ENCODE data around the gene PDE4D. TPM values are rescaled to one million over a fixed set of nuclear protein-coding genes. Genes with fewer than 3 reads are reported as not detected.

The PDE4D gene
- polyA plus RNA-seq, 1 donor, result 40.4 TPM

- DNase-seq (ENCODE audit: low read depth), result no peak
Measured at GRCh38 chr5:59838989-59839388, 54.5 kb downstream of the PDE4D start.

GRCh38 chr5:59838067-59838466, 55.5 kb downstream of the PDE4D start:
- DNase-seq (ENCODE audit: low read depth), result no peak

DNA sequence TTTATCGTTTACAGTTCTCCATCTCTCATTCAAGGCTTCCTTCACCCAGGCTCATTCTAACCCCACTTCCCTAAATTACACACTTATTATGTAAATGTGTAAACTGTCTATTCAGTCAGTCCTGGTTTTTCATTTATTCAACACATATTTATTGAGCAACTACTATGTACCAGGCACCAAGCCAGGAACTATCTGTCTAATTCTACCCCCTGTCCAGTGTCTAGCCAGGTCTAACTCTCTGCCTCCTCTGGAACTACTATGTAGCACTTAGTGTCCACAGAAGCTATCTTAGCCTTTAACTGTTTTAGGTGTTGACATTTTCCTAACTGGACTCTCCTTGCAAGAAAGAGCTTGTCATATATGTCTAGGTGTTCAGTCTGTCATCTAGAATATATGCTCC, 56.5 kb downstream of the PDE4D start:
- DNase-seq (ENCODE audit: low read depth), result no peak

DNA sequence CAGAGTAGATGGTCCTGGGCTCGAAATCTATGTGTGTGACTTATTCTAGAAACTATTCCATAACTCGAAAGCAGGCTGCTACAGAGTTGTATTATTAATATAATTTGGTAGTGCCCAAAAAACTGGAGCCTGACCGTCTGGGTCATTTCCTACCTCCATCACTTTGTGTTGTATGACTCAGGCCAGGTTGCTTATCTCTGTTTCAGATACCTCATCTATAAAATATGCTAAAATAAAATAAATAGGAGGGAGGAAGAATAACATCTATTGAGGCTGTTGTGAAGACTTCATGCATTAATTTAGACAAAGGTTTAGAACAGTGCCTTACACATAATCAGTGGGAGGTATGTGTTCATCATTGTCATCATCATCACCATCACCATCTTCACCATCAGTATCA, 57.7 kb downstream of the PDE4D start:
- DNase-seq (ENCODE audit: low read depth), result no peak

GRCh38 chr5:59833448-59833847, 60.1 kb downstream of the PDE4D start:
- no peak for DNase-seq (ENCODE audit: low read depth)

DNA sequence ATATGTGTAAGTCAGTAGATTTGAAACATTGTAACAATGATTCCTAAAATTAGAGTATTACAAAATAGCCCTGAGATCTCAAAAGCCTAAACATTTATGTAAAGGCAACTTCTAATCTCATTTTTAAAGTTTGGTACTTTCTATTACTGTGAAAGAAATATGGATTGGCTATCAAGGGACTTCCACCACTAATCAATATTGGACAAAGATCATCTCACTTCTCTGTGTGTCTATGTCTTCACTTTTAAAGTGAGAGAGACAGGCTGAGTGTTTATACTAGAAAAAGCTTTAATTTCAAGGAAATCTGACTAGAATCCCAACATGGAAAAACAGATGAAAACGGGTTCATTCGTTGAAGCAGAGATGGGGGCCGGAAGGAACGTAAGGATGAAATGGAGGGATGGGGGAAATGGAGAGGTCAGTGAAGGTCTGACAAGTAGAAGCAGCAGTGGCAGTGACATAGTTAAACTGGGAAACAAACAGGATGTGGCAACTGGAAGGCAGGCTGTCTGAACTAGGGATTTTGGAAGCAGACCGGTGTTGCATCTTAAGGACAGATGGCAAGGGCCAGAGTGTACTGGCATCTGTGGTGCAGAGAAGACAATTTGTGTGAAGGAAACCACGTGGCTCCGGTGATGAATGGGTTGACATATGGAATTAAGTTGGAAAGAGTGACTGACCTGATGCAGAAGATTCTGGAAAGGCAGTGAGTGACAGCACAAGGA, 60.8 kb downstream of the PDE4D start:
- DNase-seq (ENCODE audit: low read depth), result no peak

- no peak for DNase-seq (ENCODE audit: low read depth)
Measured at GRCh38 chr5:59831326-59832010, 62.1 kb downstream of the PDE4D start.

GRCh38 chr5:59830536-59831200, 62.9 kb downstream of the PDE4D start:
- DNase-seq (ENCODE audit: low read depth), result no peak

GRCh38 chr5:59829922-59830321, 63.6 kb downstream of the PDE4D start:
- no peak for DNase-seq (ENCODE audit: low read depth)

DNA sequence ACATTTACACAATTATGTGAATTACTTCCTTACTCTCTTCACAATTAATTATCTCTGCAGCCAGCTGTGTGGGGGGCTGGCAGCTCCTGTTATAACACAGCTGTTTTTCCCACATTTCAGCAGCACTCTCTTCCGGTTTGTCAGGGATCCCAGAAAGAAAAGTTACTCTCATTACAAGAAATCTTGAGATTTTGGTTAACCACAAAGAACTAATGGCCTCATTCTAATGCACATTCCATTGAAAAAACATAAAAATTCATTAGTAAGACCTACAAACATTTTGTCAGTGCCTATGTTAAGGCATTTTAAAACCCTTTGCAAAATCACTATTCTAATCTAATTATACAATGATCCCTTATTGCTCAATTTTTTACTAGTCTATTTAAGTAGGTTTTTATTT, 64.1 kb downstream of the PDE4D start:
- DNase-seq (ENCODE audit: low read depth), result peak; percentile 8

DNA sequence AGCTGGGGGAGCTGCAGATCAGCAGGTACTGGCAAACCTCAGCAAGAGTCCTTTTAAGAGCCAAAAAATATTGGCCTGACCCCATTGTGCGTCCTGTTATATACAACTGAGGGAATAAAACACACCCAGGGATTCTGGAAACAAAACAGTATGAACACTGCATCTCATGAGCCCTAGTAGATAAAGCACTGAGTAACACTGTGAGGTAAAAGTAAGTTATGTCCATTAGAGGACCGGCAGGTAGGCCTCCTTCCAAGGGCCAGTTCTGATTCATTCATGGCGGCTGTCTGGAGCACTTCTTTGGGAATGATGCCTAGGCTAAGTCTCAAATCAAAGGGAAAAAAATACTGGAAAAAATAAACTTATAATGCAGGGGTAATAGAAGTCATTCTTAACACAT, 64.9 kb downstream of the PDE4D start:
- DNase-seq (ENCODE audit: low read depth), result no peak

DNA sequence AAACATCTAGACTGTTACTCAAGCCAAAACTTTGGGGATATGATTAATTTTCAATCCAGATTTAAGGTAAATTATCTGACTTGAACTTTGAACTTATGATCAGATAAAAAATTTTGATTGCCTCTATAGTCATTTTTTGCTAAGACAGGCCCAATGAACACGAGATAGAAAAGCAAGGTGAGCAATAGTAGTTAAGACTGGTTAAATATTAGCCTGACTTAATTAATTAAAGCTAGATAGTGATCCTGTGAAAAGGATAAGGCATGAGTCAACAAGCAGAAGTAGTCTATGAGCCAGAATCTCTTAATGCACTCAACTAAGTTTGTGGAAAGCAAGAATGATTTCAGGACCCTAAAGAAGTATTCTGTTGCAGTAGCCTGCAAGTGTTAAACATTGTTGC, 66.5 kb downstream of the PDE4D start:
- no peak for DNase-seq (ENCODE audit: low read depth)

DNA sequence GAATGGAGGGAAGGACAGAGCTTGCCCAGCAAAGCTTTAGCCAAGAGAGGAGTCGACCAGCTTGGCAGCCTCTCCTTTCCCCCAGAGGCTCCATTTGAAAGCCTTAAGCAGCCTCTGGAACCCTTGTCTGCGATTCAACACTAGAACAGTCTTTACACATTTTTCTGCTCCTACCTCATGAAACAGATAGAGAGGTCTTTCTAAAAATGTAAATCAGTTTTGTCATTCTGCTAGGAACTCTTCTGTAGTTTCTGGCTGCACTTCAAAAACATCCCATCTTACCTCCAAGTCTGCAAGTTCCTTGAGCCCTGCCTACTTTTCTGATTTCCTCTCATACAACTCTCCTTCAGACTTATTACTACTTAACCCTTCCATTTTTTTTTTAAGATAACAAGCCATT, 70.1 kb downstream of the PDE4D start:
- no peak for DNase-seq (ENCODE audit: low read depth)

DNA sequence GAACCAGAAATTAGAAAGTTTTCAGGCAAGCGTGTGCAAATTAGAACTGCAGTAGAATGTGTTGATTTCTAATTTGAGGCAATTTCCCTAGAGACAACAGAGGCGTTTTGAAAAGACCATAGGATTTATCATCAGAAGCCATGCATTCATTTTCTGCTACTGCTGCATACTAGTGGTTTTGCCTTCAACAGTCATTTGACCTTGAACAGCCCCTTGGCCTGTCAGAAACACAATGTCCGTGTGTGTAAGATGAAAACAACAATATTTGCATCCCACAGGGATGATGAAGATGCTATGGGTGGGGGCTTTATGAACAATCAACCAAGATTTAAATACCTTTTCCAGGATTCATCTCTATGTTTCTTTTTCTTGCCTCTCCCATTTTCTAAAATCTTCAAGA, 73.7 kb downstream of the PDE4D start:
- no peak for DNase-seq (ENCODE audit: low read depth)

DNA sequence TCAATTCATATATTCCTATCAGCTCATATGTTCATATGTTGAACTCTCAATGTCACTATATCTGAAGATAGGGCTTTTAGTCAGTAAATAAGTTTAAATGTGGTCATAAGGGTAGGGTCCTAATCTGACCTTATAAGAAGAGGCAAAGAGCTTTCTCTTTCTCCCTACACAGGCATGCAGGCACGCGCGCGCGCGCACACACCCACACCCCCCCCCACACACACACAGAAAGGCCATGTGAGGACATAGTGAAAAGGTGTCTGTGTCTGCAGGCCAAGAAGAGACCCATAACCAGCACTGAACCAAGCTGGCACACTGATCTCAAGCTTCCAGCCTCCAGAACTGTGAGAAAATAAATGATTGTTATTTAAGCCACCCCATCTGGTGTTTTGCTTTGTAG, 76.0 kb downstream of the PDE4D start:
- no peak for DNase-seq (ENCODE audit: low read depth)

DNA sequence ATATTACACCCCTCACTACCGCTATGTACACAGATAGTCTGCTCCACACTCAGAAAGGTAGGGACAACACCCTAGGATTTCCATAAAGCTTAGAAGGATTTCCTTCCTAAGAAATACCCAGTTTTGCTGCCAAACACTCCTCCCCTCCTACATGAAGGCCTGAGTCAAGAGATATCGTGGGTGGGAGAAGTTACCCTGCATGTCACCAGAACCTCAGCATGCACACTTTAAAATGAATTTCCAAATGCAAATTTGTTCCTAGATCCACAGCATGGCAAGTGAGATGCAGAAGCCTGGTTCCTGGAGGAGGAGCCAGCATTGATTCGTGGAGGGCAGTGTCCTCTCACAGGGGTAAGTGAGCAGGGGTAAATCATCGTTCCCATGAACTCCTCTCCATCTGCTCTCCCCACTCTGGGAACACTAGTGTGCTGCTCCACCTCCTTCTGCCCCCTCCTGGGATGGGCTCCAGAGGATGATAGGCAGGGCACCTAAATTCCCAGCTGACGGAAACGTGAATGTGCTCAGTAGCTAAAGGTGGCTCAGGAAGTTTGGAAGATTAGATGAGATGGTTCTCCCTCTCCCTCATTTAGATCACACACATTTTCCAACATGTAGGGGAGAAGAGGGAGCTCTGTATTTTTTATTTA, 76.7 kb downstream of the PDE4D start:
- no peak for DNase-seq (ENCODE audit: low read depth)

DNA sequence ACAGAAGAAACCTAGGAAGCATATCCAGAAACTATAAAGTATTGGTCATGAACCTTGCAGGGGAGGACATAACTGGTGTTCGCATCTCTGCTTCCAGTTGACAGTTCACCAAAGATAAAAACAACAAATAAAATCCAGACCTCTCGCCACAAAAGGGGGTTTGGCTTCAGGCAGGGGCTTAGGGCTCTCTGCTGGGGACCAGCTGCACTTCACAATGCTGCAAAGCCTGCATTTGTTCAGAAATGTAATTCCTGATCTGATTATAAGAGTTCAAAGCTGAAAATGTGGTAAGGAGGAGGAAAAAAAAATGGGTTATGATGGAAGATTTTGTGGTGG, 79.0 kb downstream of the PDE4D start:
- no peak for DNase-seq (ENCODE audit: low read depth)

DNA sequence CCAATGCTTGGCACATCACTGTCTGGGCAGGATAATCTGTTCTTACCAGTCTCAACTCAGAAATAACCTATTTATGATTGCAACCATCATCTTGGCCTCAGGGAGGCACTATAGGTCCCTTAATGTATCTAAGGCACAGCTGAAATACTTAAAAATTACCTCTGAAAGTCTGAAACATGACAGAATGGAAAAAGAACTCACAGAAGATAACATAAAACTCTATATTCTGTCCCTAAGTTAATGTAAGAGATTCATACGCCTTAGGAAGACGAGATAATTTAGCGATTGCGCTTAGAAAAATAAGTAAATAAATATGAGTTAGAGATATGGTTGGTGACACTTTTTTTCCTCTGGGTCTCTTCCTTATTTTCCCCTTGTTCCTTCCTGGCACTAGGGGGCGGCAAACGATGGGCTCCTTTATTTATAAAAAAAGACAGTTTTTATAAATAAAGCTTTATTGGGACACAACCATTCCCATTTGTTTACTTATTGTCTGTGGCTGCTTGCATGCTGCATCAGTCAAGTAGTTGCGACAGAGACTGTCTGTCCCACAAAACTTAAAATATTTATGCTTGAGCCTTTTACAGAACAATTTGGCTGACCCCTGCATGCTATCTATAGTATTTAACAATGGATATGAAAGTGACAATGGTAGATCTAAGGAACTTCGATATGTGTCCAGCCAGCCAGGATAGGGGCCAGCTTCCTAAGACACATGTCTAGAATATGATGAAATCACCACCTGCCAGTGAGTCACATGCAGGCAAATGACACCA, 79.6 kb downstream of the PDE4D start:
- DNase-seq (ENCODE audit: low read depth), result peak; percentile 46

- peak; percentile 35 for DNase-seq (ENCODE audit: low read depth)
Measured at GRCh38 chr5:59810041-59810440, 83.5 kb downstream of the PDE4D start.

GRCh38 chr5:59807806-59808205, 85.7 kb downstream of the PDE4D start:
- no peak for DNase-seq (ENCODE audit: low read depth)

DNA sequence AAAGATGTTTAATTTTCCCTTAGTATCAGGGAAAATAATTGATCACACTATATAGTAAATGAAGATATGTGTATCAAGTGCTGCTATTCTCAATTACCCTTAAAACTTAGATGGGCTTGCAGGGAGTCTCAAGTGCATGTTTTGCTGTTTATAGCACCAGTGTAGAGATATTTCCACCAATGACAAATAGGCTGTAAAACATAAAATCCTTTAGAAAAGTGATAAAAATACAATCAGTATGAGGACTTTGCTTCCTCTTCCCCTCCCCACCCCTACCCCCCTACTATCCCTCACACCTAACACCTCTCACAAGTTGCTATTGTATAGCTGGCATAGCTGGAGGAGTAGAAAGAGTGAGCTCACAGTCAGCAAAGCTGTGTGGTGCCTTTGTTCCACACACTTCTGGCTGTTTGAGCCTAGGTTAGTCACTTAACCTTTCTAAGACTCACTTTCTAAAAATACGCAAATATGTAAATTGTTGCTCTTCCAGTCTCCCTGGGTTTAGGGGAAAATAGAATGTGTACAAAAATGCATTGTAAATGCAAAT, 93.1 kb downstream of the PDE4D start:
- no peak for DNase-seq (ENCODE audit: low read depth)

Measured in forelimb muscle (tissue), 1 donor.